ENCODE data around the gene YIPF3. TPM values are rescaled to one million over a fixed set of nuclear protein-coding genes. Genes with fewer than 3 reads are reported as not detected.
"Not testable (repeated sequence)": the region's sequence is repeated elsewhere in the genome, so short reads cannot be mapped to it uniquely, and the experiment has no call there.

Gene YIPF3
- total RNA-seq, 4 donors from 2014 or later: 67.9 to 109 (median 91.3) TPM

- ATAC-seq (ENCODE audit: low FRiP score) (no peak), DNase-seq (ENCODE audit: low spot score) (no peak)
- TF ChIP-seq CTCF (IDR thresholded peaks at IDR 0.05): no peak
Measured at GRCh38 chr6:43468748-43469681, 47.7 kb downstream of the YIPF3 start.

- ATAC-seq (ENCODE audit: low FRiP score) (no peak), DNase-seq (ENCODE audit: low spot score) (no peak)
- no peak for TF ChIP-seq CTCF (IDR thresholded peaks at IDR 0.05)
Measured at GRCh38 chr6:43468240-43468639, 48.5 kb downstream of the YIPF3 start.

- DNase-seq (ENCODE audit: low spot score) (no peak), ATAC-seq (ENCODE audit: low FRiP score) (no peak)
- TF ChIP-seq CTCF (IDR thresholded peaks at IDR 0.05): no peak
Measured at GRCh38 chr6:43467752-43468151, 49.0 kb downstream of the YIPF3 start.

GRCh38 chr6:43467265-43467664 lies 49.5 kb downstream of the YIPF3 start:
- not testable (repeated sequence) for DNase-seq (ENCODE audit: low spot score); ATAC-seq (ENCODE audit: low FRiP score)

GRCh38 chr6:43465948-43466347 lies 50.8 kb downstream of the YIPF3 start:
- TF ChIP-seq CTCF (IDR thresholded peaks at IDR 0.05): no peak
- ATAC-seq (ENCODE audit: low FRiP score): no peak
- DNase-seq (ENCODE audit: low spot score): no peak

- TF ChIP-seq CTCF (IDR thresholded peaks at IDR 0.05): no peak
- no peak for DNase-seq (ENCODE audit: low spot score)
- no peak for ATAC-seq (ENCODE audit: low FRiP score)
Measured at GRCh38 chr6:43464337-43464736, 52.4 kb downstream of the YIPF3 start.

GRCh38 chr6:43461936-43462335 lies 54.8 kb downstream of the YIPF3 start:
- no peak for DNase-seq (ENCODE audit: low spot score)
- ATAC-seq (ENCODE audit: low FRiP score): no peak
- TF ChIP-seq CTCF (IDR thresholded peaks at IDR 0.05): no peak

Small RNAs within 50 kb of the gene (small RNA-seq; reads per million reads assigned to genes)
- gene RF00426 (not detected), gene RNU6-1113P (not detected)

Other genes with a start within 250 kb of the YIPF3 start
- gene SLC22A7, start 218.7 kb downstream of the YIPF3 start, total RNA-seq: not detected
- gene CRIP3, start 208.1 kb downstream of the YIPF3 start, total RNA-seq: 1 to 10 TPM in 1 of 4 donors, under 1 TPM in 2, not detected in 1; 0.84 to 7.9 (median 0.94) TPM
- gene ZNF318, start 147.3 kb downstream of the YIPF3 start, total RNA-seq: 10 to 100 TPM in 3 of 4 donors, 1 to 10 TPM in 1; 9.2 to 15.8 (median 12.7) TPM
- 10 to 100 TPM; 11.5 to 21.9 (median 14.2) TPM for gene ABCC10, start 89.4 kb downstream of the YIPF3 start, total RNA-seq
- 1 to 10 TPM in 3 of 4 donors, not detected in 1; 1.1 to 1.5 (median 1.2) TPM for gene DLK2, start 61.4 kb downstream of the YIPF3 start, total RNA-seq
- 10 to 100 TPM; 12.6 to 23.5 (median 15.7) TPM for gene TJAP1, start 39.4 kb downstream of the YIPF3 start, total RNA-seq
- under 1 TPM in 3 of 4 donors, not detected in 1; 0.19 to 0.48 (median 0.47) TPM for gene LRRC73, start 6.6 kb downstream of the YIPF3 start, total RNA-seq
- gene POLR1C, start 163 bp upstream of the YIPF3 start, total RNA-seq: 100 to 1,000 TPM in 1 of 4 donors, 10 to 100 TPM in 3; 22.5 to 104 (median 31.5) TPM
- gene XPO5, start 59.1 kb upstream of the YIPF3 start, total RNA-seq: 100 to 1,000 TPM in 1 of 4 donors, 10 to 100 TPM in 3; 16.1 to 138 (median 21.9) TPM
- gene POLH, start 59.3 kb upstream of the YIPF3 start, total RNA-seq: 10 to 100 TPM in 1 of 4 donors, 1 to 10 TPM in 3; 8.3 to 11.0 (median 9.2) TPM
- 10 to 100 TPM; 37.5 to 65.7 (median 44.0) TPM for gene GTPBP2, start 112.3 kb upstream of the YIPF3 start, total RNA-seq
- gene MAD2L1BP, start 118.9 kb upstream of the YIPF3 start, total RNA-seq: 10 to 100 TPM; 26.3 to 49.0 (median 33.1) TPM
- gene RSPH9, start 128.1 kb upstream of the YIPF3 start, total RNA-seq: under 1 TPM in 2 of 4 donors, not detected in 2; 0.09 to 0.44 TPM
- 10 to 100 TPM; 30.3 to 54.7 (median 42.5) TPM for gene MRPS18A, start 170.9 kb upstream of the YIPF3 start, total RNA-seq